Colonic mucosa (tissue), 4 donors: ENCODE measurements around the gene PDZD4. TPM values are rescaled to one million over a fixed set of nuclear protein-coding genes. Genes with fewer than 3 reads are reported as not detected.

Experiments used
- DNase-seq: peaks from one replicate; pipeline ENCODE4 v3.0.0-alpha.2; 2020
- H3K27ac ChIP-seq: fragments of 200-600 bp; one replicate; pipeline ENCODE4 v1.8.0; 2021
- H3K27me3 ChIP-seq: fragments of 200-600 bp; one replicate; pipeline ENCODE4 v1.8.0; 2021
- H3K36me3 ChIP-seq: fragments of 200-600 bp; one replicate; pipeline ENCODE4 v1.8.0; 2021
- H3K4me1 ChIP-seq: fragments of 200-600 bp; one replicate; pipeline ENCODE4 v1.8.0; 2021; ENCODE audit warnings: mild to moderate bottlenecking
- H3K4me3 ChIP-seq: fragments of 200-600 bp; one replicate; pipeline ENCODE4 v1.8.0; 2021
- H3K9ac ChIP-seq, 2 donors: one replicate each; pipeline ENCODE4 v1.7.0; 2013; ENCODE audit warnings: control low read depth in 2 of 2, low read depth in 2 of 2, low read length in 2 of 2
- H3K9me3 ChIP-seq: fragments of 200-600 bp; one replicate; pipeline ENCODE4 v1.8.0; 2021
- CTCF ChIP-seq: fragments of 200-600 bp; IDR thresholded peaks from one replicate; pipeline ENCODE4 v1.8.0; 2022; ENCODE audit warnings: antibody characterized with exemption, mild to moderate bottlenecking
- intact Hi-C: fragments of 100-400 bp; cut with DNase I; formaldehyde crosslinking; loops from one replicate; pipeline ENCODE4 v1.14.1; 2022
- total RNA-seq, 2 donors: library from RNA; stranded (reverse); fragmentation: NEBNext Ultra II Directional in 1 of 2; extraction: Animal tissue kit (Norgen Biotek cat#: 25700) in 1 of 2; gene quantifications; one replicate each; pipeline ENCODE4 v1.2.1, GENCODE V29; 2021
- donor health status: healthy.
- donor health status: DM: no; HTN: no; CAD: no.
- donor health status: DM: no; HTN: no; CAD: no.

Gene PDZD4
- total RNA-seq, 2 donors from 2014 or later: 1.5 to 3.2 TPM

GRCh38 chrX:153877571-153878261 is 47.4 kb upstream of the PDZD4 start:
- intact Hi-C loops: no loop called here
- peaks cover 5% of the 10 kb centered on the region for H3K27me3 ChIP-seq
- H3K9ac ChIP-seq: no peak overlapping the region

GRCh38 chrX:153876112-153876491 is 45.8 kb upstream of the PDZD4 start:
- intact Hi-C loops: no loop called here
- no peak for TF ChIP-seq CTCF
- no peak overlapping the region for H3K4me3 ChIP-seq
- H3K27me3 ChIP-seq: peaks cover 3% of the 10 kb centered on the region
- no peak for DNase-seq
- H3K4me1 ChIP-seq: no peaks in the 10 kb centered on the region
- H3K36me3 ChIP-seq: no peaks in the 10 kb centered on the region
- H3K9me3 ChIP-seq: no peaks in the 10 kb centered on the region
- H3K27ac ChIP-seq: no peak overlapping the region
- H3K9ac ChIP-seq: no peak overlapping the region

More at GRCh38 chrX:153877571-153878261, 47.4 kb upstream of the PDZD4 start:
- Histone ChIP-seq H3K36me3 (no peaks in the 10 kb centered on the region), H3K9me3 (no peaks in the 10 kb centered on the region), H3K27ac (no peak overlapping the region), H3K4me1 (no peaks in the 10 kb centered on the region), H3K4me3 (no peak overlapping the region)
- no peak for TF ChIP-seq CTCF
- DNase-seq: no peak

GRCh38 chrX:153875391-153876111 is 45.2 kb upstream of the PDZD4 start:
- Histone ChIP-seq H3K4me3 (no peak overlapping the region), H3K9me3 (no peaks in the 10 kb centered on the region), H3K27me3 (peaks cover 3% of the 10 kb centered on the region), H3K36me3 (no peaks in the 10 kb centered on the region), H3K4me1 (no peaks in the 10 kb centered on the region), H3K27ac (no peak overlapping the region), H3K9ac (no peak overlapping the region)
- peak; percentile 49 for DNase-seq
- intact Hi-C loops: no loop called here
- no peak for TF ChIP-seq CTCF

- Histone ChIP-seq H3K4me3 (no peak overlapping the region), H3K27ac (no peak overlapping the region), H3K4me1 (no peaks in the 10 kb centered on the region), H3K9me3 (no peaks in the 10 kb centered on the region), H3K27me3 (peaks cover 3% of the 10 kb centered on the region), H3K36me3 (no peaks in the 10 kb centered on the region), H3K9ac (no peak overlapping the region)
- no peak for TF ChIP-seq CTCF
- no peak for DNase-seq
- intact Hi-C loops: no loop called here
Observed at GRCh38 chrX:153874366-153875125, 44.2 kb upstream of the PDZD4 start.

GRCh38 chrX:153874085-153874365 is 43.7 kb upstream of the PDZD4 start:
- Histone ChIP-seq H3K36me3 (no peaks in the 10 kb centered on the region), H3K9ac (no peak overlapping the region), H3K9me3 (no peaks in the 10 kb centered on the region), H3K4me1 (no peaks in the 10 kb centered on the region), H3K27me3 (peaks cover 3% of the 10 kb centered on the region), H3K4me3 (no peak overlapping the region), H3K27ac (no peak overlapping the region)
- no peak for TF ChIP-seq CTCF
- intact Hi-C loops: no loop called here
- DNase-seq: no peak
